Fibroblast of lung (primary cell): ENCODE results near the gene STRA8.

Source experiments
- CTCF ChIP-seq, 2 donors: IDR thresholded peaks in 1 of 2; conservative IDR thresholded peaks in 1 of 2; 1 replicate in 1 of 2; 2 replicates in 1 of 2; pipeline ENCODE4 v1.5.1; 2011 to 2012; ENCODE audit warnings: low read length in 2 of 2, control low read depth in 1 of 2, inconsistent platforms in 1 of 2, low read depth in 1 of 2, mild to moderate bottlenecking in 1 of 2
- EZH2 ChIP-seq: IDR thresholded peaks from 2 replicates; pipeline ENCODE4 v1.5.1; 2012; ENCODE audit warnings: low read length, control low read depth, mild to moderate bottlenecking; ENCODE audit errors: missing control alignments

- no peak for TF ChIP-seq CTCF (conservative IDR thresholded peaks at IDR 0.05 in 1 of 2, IDR thresholded peaks at IDR 0.05 in 1 of 2; ENCODE audit: low read depth in 1 of 2, low read length in 2 of 2)
- TF ChIP-seq EZH2: no peak
Observed at GRCh38 chr7:135197343-135197742, 36.3 kb upstream of the STRA8 start.
